Measurements from ENCODE around the gene ZBTB39. TPM values are rescaled to one million over a fixed set of nuclear protein-coding genes. Genes with fewer than 3 reads are reported as not detected.
A peak's percentile ranks its signal among the peaks of the same experiment; 100 is the strongest.

ZBTB39 gene
- total and polyA plus RNA-seq, 2 of the 13 experiments (the other 11 are each of a cell fraction or from before 2014, with no cell fraction given) = 6.5 to 6.9 TPM

GRCh38 chr12:57001448-57001906, 4.9 kb downstream of the ZBTB39 start (continued):
- TF ChIP-seq ATRX (CRISPR knock-in tag; IDR thresholded peaks at IDR 0.05; ENCODE audit: borderline replicate concordance) = no peak
- TF ChIP-seq SMAD3 (CRISPR knock-in tag; IDR thresholded peaks at IDR 0.05) = 0 out of 2 replicates have a peak, but pooled peaks have one; percentile 53
- TF ChIP-seq SOX6 (IDR thresholded peaks at IDR 0.05) = no peak
- peak; percentile 75 for TF ChIP-seq SOX6 (CRISPR knock-in tag; IDR thresholded peaks at IDR 0.05)
- no peak for TF ChIP-seq ZNF7 (CRISPR knock-in tag; IDR thresholded peaks at IDR 0.05)
- TF ChIP-seq ZFAT (CRISPR knock-in tag; conservative IDR thresholded peaks at IDR 0.05) = no peak
- TF ChIP-seq PPARG (CRISPR knock-in tag; conservative IDR thresholded peaks at IDR 0.05) = peak; percentile 98
- TF ChIP-seq PRDM4 (CRISPR knock-in tag; IDR thresholded peaks at IDR 0.05; ENCODE audit: borderline replicate concordance) = no peak
- peak; percentile 89 for TF ChIP-seq ZNF574 (CRISPR knock-in tag; IDR thresholded peaks at IDR 0.05)
- no peak for TF ChIP-seq HCFC1 (IDR thresholded peaks at IDR 0.05; ENCODE audit: low read depth, low read length)
- peak; percentile 20; the same call in 1 of the 2 replicates for TF ChIP-seq HOXD1 (CRISPR knock-in tag; IDR thresholded peaks at IDR 0.05)
- TF ChIP-seq ZBTB7B (CRISPR knock-in tag; IDR thresholded peaks at IDR 0.05) = no peak
- TF ChIP-seq TRAFD1 (CRISPR knock-in tag; IDR thresholded peaks at IDR 0.05; ENCODE audit: borderline replicate concordance) = no peak
- TF ChIP-seq GATAD1 (CRISPR knock-in tag; IDR thresholded peaks at IDR 0.05) = peak; percentile 63
- TF ChIP-seq ZBTB2 (CRISPR knock-in tag; IDR thresholded peaks at IDR 0.05; ENCODE audit: low read depth) = no peak
- peak; percentile 55; the same call in 1 of the 2 replicates for TF ChIP-seq GZF1 (CRISPR knock-in tag; IDR thresholded peaks at IDR 0.05)
- TF ChIP-seq NONO (IDR thresholded peaks at IDR 0.05) = no peak
- TF ChIP-seq NONO (CRISPR knock-in tag; conservative IDR thresholded peaks at IDR 0.05) = peak; percentile 60; the same call in 1 of the 2 replicates
- peak; percentile 20; the same call in 1 of the 2 replicates for TF ChIP-seq PHF8 (CRISPR knock-in tag; IDR thresholded peaks at IDR 0.05)
- TF ChIP-seq ZNF343 (CRISPR knock-in tag; IDR thresholded peaks at IDR 0.05) = 0 out of 2 replicates have a peak, but pooled peaks have one; percentile 39
- no peak for TF ChIP-seq FLYWCH1 (CRISPR knock-in tag; IDR thresholded peaks at IDR 0.05)
- TF ChIP-seq RAD21 (CRISPR knock-in tag; IDR thresholded peaks at IDR 0.05) = peak; percentile 88
- no peak for TF ChIP-seq POLR2G (IDR thresholded peaks at IDR 0.05; ENCODE audit: low read depth, low read length)
- TF ChIP-seq FOSL2 (CRISPR knock-in tag; IDR thresholded peaks at IDR 0.05) = peak; percentile 68
- TF ChIP-seq ZNF841 (CRISPR knock-in tag; IDR thresholded peaks at IDR 0.05; ENCODE audit: borderline replicate concordance) = no peak
